H9 (cell line): ENCODE data around the gene ROR1. TPM values are rescaled to one million over a fixed set of nuclear protein-coding genes. Genes with fewer than 3 reads are reported as not detected.

Source experiments
- DNase-seq: peaks from one replicate; pipeline ENCODE4 v3.0.0-alpha.2; 2017
- H2AFZ ChIP-seq: one replicate; pipeline ENCODE4 v1.6.1; 2013; ENCODE audit warnings: mild to moderate bottlenecking, low read length, control low read depth, moderate library complexity
- H2AK5ac ChIP-seq: 2 replicates; pipeline ENCODE4 v1.6.1; 2013; ENCODE audit warnings: low read length, control low read depth, mixed read lengths; ENCODE audit not compliant: insufficient read length
- H2BK120ac ChIP-seq: one replicate; pipeline ENCODE4 v1.6.1; 2013; ENCODE audit warnings: low read depth, mild to moderate bottlenecking, low read length, control low read depth, inconsistent platforms; ENCODE audit not compliant: poor library complexity, severe bottlenecking
- H2BK12ac ChIP-seq: 2 replicates; pipeline ENCODE4 v1.6.1; 2013; ENCODE audit warnings: low read length, control low read depth, mixed read lengths, low read depth; ENCODE audit not compliant: insufficient read length
- H2BK15ac ChIP-seq: 2 replicates; pipeline ENCODE4 v1.6.1; 2013; ENCODE audit warnings: low read depth, low read length, control low read depth
- H2BK20ac ChIP-seq: one replicate; pipeline ENCODE4 v1.6.1; 2013; ENCODE audit warnings: low read depth, mild to moderate bottlenecking, low read length, control low read depth, inconsistent platforms; ENCODE audit not compliant: poor library complexity, severe bottlenecking
- H2BK5ac ChIP-seq: 2 replicates; pipeline ENCODE4 v1.6.1; 2013; ENCODE audit warnings: low read length, control low read depth, mixed read lengths; ENCODE audit not compliant: insufficient read length
- H3K14ac ChIP-seq: 2 replicates; pipeline ENCODE4 v1.6.1; 2013; ENCODE audit warnings: low read length, control low read depth; ENCODE audit not compliant: insufficient read depth
- H3K18ac ChIP-seq: 2 replicates; pipeline ENCODE4 v1.6.1; 2013; ENCODE audit warnings: low read depth, mild to moderate bottlenecking, mixed read lengths, low read length, control low read depth; ENCODE audit not compliant: insufficient read length
- H3K23ac ChIP-seq: 2 replicates; pipeline ENCODE4 v1.6.1; 2013; ENCODE audit warnings: low read length, control low read depth, mixed read lengths, low read depth; ENCODE audit not compliant: insufficient read length
- H3K23me2 ChIP-seq: 2 replicates; pipeline ENCODE4 v1.6.1; 2013; ENCODE audit warnings: low read depth, mild to moderate bottlenecking, mixed read lengths, low read length, control low read depth; ENCODE audit not compliant: insufficient read length, poor library complexity, severe bottlenecking
- H3K27ac ChIP-seq: 2 replicates; pipeline ENCODE4 v1.5.1; 2013; ENCODE audit warnings: low read length, control low read depth, mixed read lengths, low read depth; ENCODE audit not compliant: insufficient read length
- H3K27me3 ChIP-seq: 2 replicates; pipeline ENCODE4 v1.6.1; 2013; ENCODE audit warnings: low read length, control low read depth, inconsistent platforms; ENCODE audit not compliant: insufficient read depth
- H3K4ac ChIP-seq: 2 replicates; pipeline ENCODE4 v1.6.1; 2013; ENCODE audit warnings: low read depth, mild to moderate bottlenecking, control low read depth, inconsistent platforms, low read length, moderate library complexity
- H3K4me1 ChIP-seq: 2 replicates; pipeline ENCODE4 v1.6.1; 2013; ENCODE audit warnings: low read length, control low read depth, inconsistent platforms; ENCODE audit not compliant: insufficient read depth
- H3K4me2 ChIP-seq: 2 replicates; pipeline ENCODE4 v1.6.1; 2013; ENCODE audit warnings: low read length, control low read depth, mixed read lengths; ENCODE audit not compliant: insufficient read length, insufficient read depth
- H3K56ac ChIP-seq: 2 replicates; pipeline ENCODE4 v1.6.1; 2013; ENCODE audit warnings: low read depth, mild to moderate bottlenecking, mixed read lengths, low read length, control low read depth; ENCODE audit not compliant: insufficient read length
- H3K79me1 ChIP-seq: 2 replicates; pipeline ENCODE4 v1.6.1; 2013; ENCODE audit warnings: low read depth, mild to moderate bottlenecking, moderate library complexity, low read length, control low read depth, inconsistent platforms; ENCODE audit not compliant: insufficient read depth, poor library complexity, severe bottlenecking
- H3K79me2 ChIP-seq: 2 replicates; pipeline ENCODE4 v1.6.1; 2013; ENCODE audit warnings: low read length, control low read depth, inconsistent platforms; ENCODE audit not compliant: insufficient read depth
- H3K9ac ChIP-seq: 2 replicates; pipeline ENCODE4 v1.6.1; 2013; ENCODE audit warnings: low read length, control low read depth, mixed read lengths; ENCODE audit not compliant: insufficient read length; ENCODE audit errors: extremely low read depth
- H3K9me3 ChIP-seq: one replicate; pipeline ENCODE4 v1.6.1; 2013; ENCODE audit warnings: low read depth, low read length, inconsistent platforms; ENCODE audit not compliant: control insufficient read depth
- H3T11ph ChIP-seq: one replicate; pipeline ENCODE4 v1.6.1; 2013; ENCODE audit warnings: mild to moderate bottlenecking, low read length, control low read depth, inconsistent platforms
- H4K20me1 ChIP-seq: one replicate; pipeline ENCODE4 v1.6.1; 2013; ENCODE audit not compliant: control insufficient read depth, insufficient read length, insufficient read depth
- H4K5ac ChIP-seq: 2 replicates; pipeline ENCODE4 v1.6.1; 2013; ENCODE audit warnings: low read depth, mild to moderate bottlenecking, mixed read lengths, low read length, control low read depth; ENCODE audit not compliant: insufficient read length
- H4K8ac ChIP-seq: replicated peaks from 2 replicates; pipeline ENCODE4 v1.6.1; 2013; ENCODE audit warnings: low read length, control low read depth, mixed read lengths, low read depth; ENCODE audit not compliant: insufficient read length
- H4K91ac ChIP-seq: 2 replicates; pipeline ENCODE4 v1.6.1; 2013; ENCODE audit warnings: low read depth, mild to moderate bottlenecking, moderate library complexity, mixed read lengths, low read length, control low read depth; ENCODE audit not compliant: insufficient read length
- H3K27ac Mint-ChIP-seq, 3 experiments: 2 replicates in 2 of 3; 3 replicates in 1 of 3; pipeline ENCODE4 v1.8.0; 2020 to 2021; ENCODE audit warnings: mixed read lengths in 3 of 3, mild to moderate bottlenecking in 1 of 3, moderate library complexity in 1 of 3
- H3K27me3 Mint-ChIP-seq: 2 replicates; pipeline ENCODE4 v1.8.0; 2021; ENCODE audit warnings: low read depth, mild to moderate bottlenecking, moderate library complexity, mixed read lengths
- H3K36me3 Mint-ChIP-seq, 3 experiments: 2 replicates in 2 of 3; 3 replicates in 1 of 3; pipeline ENCODE4 v1.8.0; 2020 to 2021; ENCODE audit warnings: low read depth in 3 of 3, mixed read lengths in 3 of 3; ENCODE audit not compliant: insufficient read depth in 1 of 3
- H3K4me1 Mint-ChIP-seq, 2 experiments: 2 replicates each; pipeline ENCODE4 v1.8.0; 2020; ENCODE audit warnings: mixed read lengths in 2 of 2
- H3K4me3 Mint-ChIP-seq, 2 experiments: 2 replicates in 1 of 2; 3 replicates in 1 of 2; pipeline ENCODE4 v1.8.0; 2020 to 2021; ENCODE audit warnings: mild to moderate bottlenecking in 2 of 2, mixed read lengths in 2 of 2, moderate library complexity in 1 of 2
- H3K9me3 Mint-ChIP-seq, 2 experiments: 2 replicates in 1 of 2; 3 replicates in 1 of 2; pipeline ENCODE4 v1.8.0; 2020; ENCODE audit warnings: mild to moderate bottlenecking in 2 of 2, mixed read lengths in 2 of 2, moderate library complexity in 1 of 2
- CTCF ChIP-seq: fragments of 200-600 bp; sonication (generic); conservative IDR thresholded peaks from 3 replicates; pipeline ENCODE4 v1.8.0; 2021; ENCODE audit warnings: antibody characterized with exemption, mild to moderate bottlenecking
- WGBS: extraction: QIAGEN DNeasy Blood & Tissue Kit; methylation state at CpG from one replicate; pipeline ENCODE4 v1.1.7; 2013; ENCODE audit warnings: missing lambda C conversion rate, low lambda C conversion rate, mixed read lengths; ENCODE audit not compliant: insufficient read length; ENCODE audit errors: extremely low coverage; 5-methylcytosine and 5-hydroxymethylcytosine counted together
- total RNA-seq: library from RNA; stranded (reverse); gene quantifications from 2 replicates; pipeline ENCODE4 v1.2.1, GENCODE V29; 2021

ROR1 gene
- total RNA-seq, 1 experiment from 2014 or later = 75.9 TPM

- no peak overlapping the region for H3K56ac ChIP-seq
- H4K91ac ChIP-seq = no peak overlapping the region
- peak; percentile 87 for TF ChIP-seq CTCF
- H3K27ac Mint-ChIP-seq = peak overlapping the region in 2 of 3 experiments; percentile 44 to 63; a peak in 2 of 7 replicates
- H3K9me3 ChIP-seq = no peaks in the 10 kb centered on the region
- no peak overlapping the region for H2AFZ ChIP-seq
- no peaks in the 10 kb centered on the region for H3K4me1 ChIP-seq
- H3K14ac ChIP-seq = no peak overlapping the region
- H3K4me1 Mint-ChIP-seq = peaks cover 7 to 11% of the 10 kb centered on the region in 2 experiments
- H3K4me3 Mint-ChIP-seq = no peak overlapping the region
- H3K18ac ChIP-seq = no peak overlapping the region
- no peak overlapping the region for H2BK5ac ChIP-seq
- H2BK12ac ChIP-seq = no peak overlapping the region
- no peak overlapping the region for H4K8ac ChIP-seq
- H3K4me2 ChIP-seq = no peak overlapping the region
- no peaks in the 10 kb centered on the region for H3K79me2 ChIP-seq
- no CpG with 5 or more reads among the region's 7 CpGs for whole genome bisulfite sequencing
- H3K23me2 ChIP-seq = no peaks in the 10 kb centered on the region
- no peaks in the 10 kb centered on the region for H3K27me3 ChIP-seq
- no peak overlapping the region for H2BK20ac ChIP-seq
- H4K5ac ChIP-seq = no peak overlapping the region
- H3K27me3 Mint-ChIP-seq = no peaks in the 10 kb centered on the region
- peak; percentile 73 for DNase-seq
- H2BK120ac ChIP-seq = no peak overlapping the region
- no peaks in the 10 kb centered on the region for H4K20me1 ChIP-seq
- H3K27ac ChIP-seq = no peak overlapping the region
- H3K4ac ChIP-seq = no peak overlapping the region
- no peak overlapping the region for H2AK5ac ChIP-seq
- H3K9ac ChIP-seq = no peak overlapping the region
- no peaks in the 10 kb centered on the region for H3K9me3 Mint-ChIP-seq
- H3T11ph ChIP-seq = no peak overlapping the region
- no peak overlapping the region for H2BK15ac ChIP-seq
- H3K79me1 ChIP-seq = no peaks in the 10 kb centered on the region
- H3K36me3 Mint-ChIP-seq = peaks cover 29 to 41% (median 38%) of the 10 kb centered on the region in 3 experiments
- no peak overlapping the region for H3K23ac ChIP-seq
Measured at GRCh38 chr1:64136752-64137411, 363.1 kb downstream of the ROR1 start.
